ENCODE data around the gene EML6. TPM values are rescaled to one million over a fixed set of nuclear protein-coding genes. Genes with fewer than 3 reads are reported as not detected.

Gene EML6
- total and polyA plus RNA-seq, 2 of the 8 experiments (the other 6 are each of a cell fraction or from before 2014, with no cell fraction given), result 1.2 to 1.6 TPM

DNA sequence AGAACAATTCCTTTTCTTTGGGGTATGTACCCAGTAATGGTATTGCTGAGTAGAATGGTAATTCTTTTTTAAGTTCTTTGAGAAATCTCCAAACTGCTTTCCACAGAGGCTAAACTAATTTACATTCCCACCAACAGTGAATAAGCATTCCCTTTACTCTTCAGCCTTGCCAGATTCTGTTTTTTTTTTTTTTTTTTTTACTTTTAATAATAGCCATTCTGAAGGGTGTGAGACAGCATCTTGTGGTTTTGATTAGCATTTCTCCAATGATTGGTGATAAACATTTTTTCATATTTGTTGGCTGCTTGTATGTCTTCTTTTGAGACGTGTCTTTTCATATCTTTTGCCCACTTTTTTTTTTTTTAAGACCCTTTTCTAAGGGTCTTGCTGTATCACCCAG, 189.4 kb downstream of the EML6 start:
- Histone ChIP-seq H3K4me2 (ENCODE audit: insufficient read depth in 1 of 2, low read depth in 2 of 2, low read length in 2 of 2) (no peak overlapping the region), H3K36me3 (ENCODE audit: control insufficient read depth in 2 of 4, insufficient read depth in 4 of 4, low read length in 3 of 4) (no peaks in the 10 kb centered on the region), H2BK15ac (ENCODE audit: low read length) (no peak overlapping the region), H2AK5ac (ENCODE audit: low read depth, low read length) (no peak overlapping the region), H3K27me3 (replicated peaks in 1 of 4; ENCODE audit: control insufficient read depth in 3 of 4, extremely low read depth in 1 of 4, insufficient read depth in 3 of 4, low read length in 3 of 4) (no peaks in the 10 kb centered on the region), H3K23me2 (ENCODE audit: low read depth, low read length) (no peaks in the 10 kb centered on the region), H2BK120ac (replicated peaks; ENCODE audit: low read depth, low read length) (no peak overlapping the region), H3K4me3 (ENCODE audit: extremely low read depth in 1 of 4, insufficient read depth in 2 of 4, low read depth in 3 of 4, low read length in 4 of 4) (no peak overlapping the region), H3K9me3 (ENCODE audit: insufficient read depth in 2 of 2, low read depth in 1 of 2, low read length in 1 of 2) (no peaks in the 10 kb centered on the region), H2BK12ac (ENCODE audit: low read depth, low read length) (no peak overlapping the region), H3K79me2 (ENCODE audit: control insufficient read depth in 1 of 2, insufficient read depth in 2 of 2, low read length in 2 of 2) (no peaks in the 10 kb centered on the region), H3K4ac (replicated peaks; ENCODE audit: insufficient read length, low read depth, low read length) (no peak overlapping the region), H4K8ac (ENCODE audit: extremely low read depth, insufficient read depth, low read length) (no peak overlapping the region), H4K5ac (ENCODE audit: insufficient read length, low read depth, low read length) (no peak overlapping the region), H4K91ac (replicated peaks; ENCODE audit: insufficient read length, low read length) (no peak overlapping the region), H3K27ac (ENCODE audit: low read depth, low read length) (no peak overlapping the region), H3K79me1 (ENCODE audit: low read depth, low read length) (no peaks in the 10 kb centered on the region), H3K9ac (replicated peaks in 1 of 4; ENCODE audit: extremely low read depth in 1 of 4, low read depth in 3 of 4, low read length in 3 of 4) (no peak overlapping the region), H2BK20ac (ENCODE audit: low read length) (no peak overlapping the region), H3K23ac (ENCODE audit: insufficient read length) (no peak overlapping the region), H2BK5ac (ENCODE audit: low read depth, low read length) (no peak overlapping the region), H3K56ac (replicated peaks; ENCODE audit: insufficient read length, low read depth, low read length) (no peak overlapping the region), H3K18ac (ENCODE audit: extremely low read depth, low read length) (no peak overlapping the region), H3K4me1 (replicated peaks in 1 of 4; ENCODE audit: control insufficient read depth in 3 of 4, insufficient read depth in 4 of 4, low read length in 3 of 4) (no peaks in the 10 kb centered on the region), H4K20me1 (replicated peaks in 1 of 2; ENCODE audit: control insufficient read depth in 1 of 2, insufficient read depth in 2 of 2, low read length in 2 of 2) (no peaks in the 10 kb centered on the region), H2AFZ (ENCODE audit: low read length) (no peak overlapping the region), H3K14ac (ENCODE audit: insufficient read length) (no peak overlapping the region)
- ChIA-PET POLR2A (ENCODE audit: partially characterized antibody) (no interaction called here), CTCF (ENCODE audit: partially characterized antibody) (interaction anchor here (0.5 to 0.9 kb wide), 2 partner anchors 77 to 207 kb away, joined by 3 read pairs; no protein-coding TSS in a partner anchor)
- no peak for FAIRE-seq
- WGBS, 2 experiments (ENCODE audit: extremely low coverage in 1 of 2, insufficient coverage in 1 of 2, insufficient read length in 1 of 2, insufficient replicate concordance in 2 of 2, low coverage in 1 of 2, low lambda C conversion rate in 2 of 2, missing lambda C conversion rate in 1 of 2), result 91% methylated on average over 1 of the region's 1 CpG; no CpG with 5 or more reads in 1 of the 2 experiments
- TF ChIP-seq BACH1 (IDR thresholded peaks at IDR 0.05; ENCODE audit: low read length), result no peak
- no peak for TF ChIP-seq JUN (IDR thresholded peaks at IDR 0.05; ENCODE audit: low read depth, low read length)
- no peak for TF ChIP-seq NANOG (IDR thresholded peaks at IDR 0.05; ENCODE audit: insufficient read depth, low read depth, low read length, poor library complexity, severe bottlenecking)
- TF ChIP-seq BRCA1 (IDR thresholded peaks at IDR 0.05; ENCODE audit: low read depth, low read length), result no peak
- TF ChIP-seq, protein P1, sequence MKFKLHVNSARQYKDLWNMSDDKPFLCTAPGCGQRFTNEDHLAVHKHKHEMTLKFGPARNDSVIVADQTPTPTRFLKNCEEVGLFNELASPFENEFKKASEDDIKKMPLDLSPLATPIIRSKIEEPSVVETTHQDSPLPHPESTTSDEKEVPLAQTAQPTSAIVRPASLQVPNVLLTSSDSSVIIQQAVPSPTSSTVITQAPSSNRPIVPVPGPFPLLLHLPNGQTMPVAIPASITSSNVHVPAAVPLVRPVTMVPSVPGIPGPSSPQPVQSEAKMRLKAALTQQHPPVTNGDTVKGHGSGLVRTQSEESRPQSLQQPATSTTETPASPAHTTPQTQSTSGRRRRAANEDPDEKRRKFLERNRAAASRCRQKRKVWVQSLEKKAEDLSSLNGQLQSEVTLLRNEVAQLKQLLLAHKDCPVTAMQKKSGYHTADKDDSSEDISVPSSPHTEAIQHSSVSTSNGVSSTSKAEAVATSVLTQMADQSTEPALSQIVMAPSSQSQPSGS (IDR thresholded peaks at IDR 0.05; ENCODE audit: low read length), result no peak
- no peak for DNase-seq (ENCODE audit: low read depth in 1 of 2, low spot score in 2 of 2)
